Ishikawa (cell line): ENCODE results near the gene TBXAS1.

ENCODE experiments used
- CREB1 ChIP-seq: IDR thresholded peaks from 2 replicates; pipeline ENCODE4 v1.6.1; 2012; ENCODE audit warnings: low read depth
- EGR1 ChIP-seq: IDR thresholded peaks from 2 replicates; pipeline ENCODE4 v1.6.1; 2012
- EP300 ChIP-seq: IDR thresholded peaks from 2 replicates; pipeline ENCODE4 v1.6.1; 2012; ENCODE audit warnings: borderline replicate concordance
- RAD21 ChIP-seq: IDR thresholded peaks from 2 replicates; pipeline ENCODE4 v1.6.1; 2012; ENCODE audit warnings: low read depth
- REST ChIP-seq: IDR thresholded peaks from 2 replicates; pipeline ENCODE4 v1.6.1; 2012; ENCODE audit warnings: low read depth, mild to moderate bottlenecking
- TAF1 ChIP-seq: IDR thresholded peaks from 2 replicates; pipeline ENCODE4 v1.6.1; 2012; ENCODE audit warnings: low read depth, mild to moderate bottlenecking
- TEAD4 ChIP-seq: IDR thresholded peaks from 2 replicates; pipeline ENCODE4 v1.6.1; 2012
- ZBTB7A ChIP-seq: IDR thresholded peaks from 2 replicates; pipeline ENCODE4 v1.6.1; 2012; ENCODE audit warnings: low read depth

GRCh38 chr7:140008755-140009610 is 179.9 kb downstream of the TBXAS1 start:
- TF ChIP-seq TEAD4 (no peak), ZBTB7A (no peak), EP300 (no peak), RAD21 (no peak), EGR1 (no peak), CREB1 (no peak), TAF1 (no peak), REST (no peak)
